ENCODE data around the gene MMP12. TPM values are rescaled to one million over a fixed set of nuclear protein-coding genes. Genes with fewer than 3 reads are reported as not detected.
"Not testable (repeated sequence)": the region's sequence is repeated elsewhere in the genome, so short reads cannot be mapped to it uniquely, and the experiment has no call there.

MMP12 gene
- not detected for total RNA-seq

DNA sequence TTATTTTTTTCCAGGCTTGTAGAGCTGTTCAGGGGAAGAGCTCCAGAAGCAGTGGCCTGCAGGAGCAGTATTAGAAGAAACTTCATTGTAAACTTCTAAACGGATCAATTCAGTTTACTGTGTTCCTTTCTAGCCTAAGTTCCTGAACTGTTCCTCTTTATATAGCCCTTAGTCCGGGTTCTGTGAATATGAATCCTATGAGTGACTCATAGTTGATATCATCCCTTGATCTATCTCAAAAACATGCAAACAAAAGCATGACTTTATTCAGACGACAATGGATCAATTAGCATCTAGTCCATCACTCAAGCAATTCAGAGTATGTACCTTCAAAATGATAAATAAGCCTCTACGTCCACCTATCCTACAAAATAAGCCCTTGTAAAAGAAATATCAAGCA lies at the start of gene MMP12:
Gene MMP12 (minus strand): TSS at position 131 of the 400 bp plus-strand sequence. CDS start 45 bp downstream, at position 86.
- Mint-ChIP-seq H3K27ac (no peak within 1 kb of the TSS), H3K27me3 (no peaks in the 10 kb centered on the region), H3K4me3 (no peak within 1 kb of the TSS), H3K9me3 (no peaks in the 10 kb centered on the region), H3K36me3 (no peaks in the 10 kb centered on the region), H3K4me1 (no peaks in the 10 kb centered on the region)
- DNase-seq = no peak
- no peak for ATAC-seq (ENCODE audit: low read depth)
- POLR2A ChIA-PET = no interaction called here

DNA sequence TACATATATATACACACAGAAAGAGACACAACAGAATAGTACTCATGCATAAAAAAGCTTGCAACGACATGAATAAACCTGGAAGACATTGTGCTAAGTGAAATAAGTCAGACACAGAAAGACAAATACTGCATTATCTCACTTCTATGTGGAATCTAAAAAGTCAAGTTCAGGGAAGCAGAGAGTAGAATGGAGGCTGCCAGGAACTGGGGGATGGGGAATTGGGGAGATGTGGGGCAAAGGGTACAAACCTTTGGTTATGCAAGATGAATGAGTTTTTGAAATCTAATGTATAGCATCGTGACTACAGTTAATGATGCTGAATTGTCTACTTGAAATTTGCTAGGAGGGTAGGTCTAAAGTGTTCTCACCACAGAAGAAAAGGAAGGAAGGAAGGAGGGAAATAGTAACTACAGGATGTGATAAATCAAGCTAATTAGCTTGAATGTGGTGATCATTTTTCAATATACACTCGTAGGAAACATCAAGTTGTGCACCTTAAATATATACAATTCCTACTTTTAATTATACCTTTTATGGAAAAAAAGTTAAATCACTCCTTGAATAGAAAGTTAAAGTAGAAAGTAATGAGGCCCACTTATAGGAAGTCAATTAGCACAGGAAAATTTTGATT lies 46.9 kb upstream of the MMP12 start:
- DNase-seq (no peak), ATAC-seq (ENCODE audit: low read depth) (no peak)
- Mint-ChIP-seq H3K4me1 (peaks cover 5% of the 10 kb centered on the region), H3K27me3 (peaks cover 9% of the 10 kb centered on the region), H3K36me3 (no peaks in the 10 kb centered on the region), H3K27ac (no peak overlapping the region), H3K4me3 (no peak overlapping the region), H3K9me3 (no peaks in the 10 kb centered on the region)
- POLR2A ChIA-PET = no interaction called here

DNA sequence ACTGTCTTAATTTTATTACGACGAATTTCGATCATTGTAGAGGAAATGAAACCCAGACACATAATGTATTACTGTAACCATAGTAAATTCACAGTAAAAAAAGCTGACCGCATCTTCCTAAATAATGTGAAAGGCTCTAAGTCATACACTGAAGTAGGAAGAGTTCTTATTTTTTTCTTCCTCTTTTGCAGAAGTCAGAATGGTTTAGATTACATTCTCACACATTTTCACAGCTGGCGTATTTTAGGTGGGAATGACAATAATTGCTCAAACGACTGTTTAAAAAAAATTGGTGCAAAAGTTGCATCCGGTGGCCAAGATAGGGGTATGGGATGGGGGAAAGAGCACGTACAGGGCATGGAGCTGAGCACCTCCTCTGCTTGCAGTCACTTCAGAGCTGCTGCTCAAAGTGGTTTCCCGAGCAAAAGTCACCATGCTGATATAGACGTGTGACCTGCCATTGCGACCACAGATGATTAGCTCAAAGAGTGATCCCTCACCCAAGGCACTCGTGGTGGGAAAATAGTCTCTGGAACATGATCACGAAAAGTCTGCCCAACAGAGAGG lies 45.4 kb upstream of the MMP12 start:
- H3K27ac Mint-ChIP-seq = no peak overlapping the region
- POLR2A ChIA-PET = no interaction called here
- no peaks in the 10 kb centered on the region for H3K9me3 Mint-ChIP-seq
- H3K4me3 Mint-ChIP-seq = peak overlapping the region; percentile 21
- no peak for ATAC-seq (ENCODE audit: low read depth)
- H3K27me3 Mint-ChIP-seq = peaks cover 9% of the 10 kb centered on the region
- H3K4me1 Mint-ChIP-seq = peaks cover 5% of the 10 kb centered on the region
- H3K36me3 Mint-ChIP-seq = no peaks in the 10 kb centered on the region
- DNase-seq = no peak

DNA sequence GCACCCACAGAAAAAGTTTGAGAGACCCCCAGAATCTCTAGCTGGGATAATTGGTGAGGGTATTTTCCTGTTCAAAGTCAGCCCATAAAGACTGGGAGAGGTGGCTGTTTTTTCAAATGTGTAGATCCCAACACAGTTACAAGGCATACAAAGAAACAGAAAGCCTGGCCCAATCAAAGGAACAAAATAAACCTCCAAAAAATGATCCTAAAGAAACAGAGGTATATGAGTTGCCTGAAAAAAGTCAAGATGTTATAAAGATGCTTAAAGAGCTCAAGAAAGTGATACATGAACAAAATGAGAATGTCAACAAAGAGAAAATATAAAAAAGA lies 40.2 kb upstream of the MMP12 start:
- H3K27me3 Mint-ChIP-seq = peaks cover 15% of the 10 kb centered on the region
- POLR2A ChIA-PET = no interaction called here
- no peak overlapping the region for H3K27ac Mint-ChIP-seq
- peaks cover 2% of the 10 kb centered on the region for H3K4me1 Mint-ChIP-seq
- no peaks in the 10 kb centered on the region for H3K36me3 Mint-ChIP-seq
- ATAC-seq (ENCODE audit: low read depth) (no peak), DNase-seq (no peak)
- no peak overlapping the region for H3K4me3 Mint-ChIP-seq
- no peaks in the 10 kb centered on the region for H3K9me3 Mint-ChIP-seq

DNA sequence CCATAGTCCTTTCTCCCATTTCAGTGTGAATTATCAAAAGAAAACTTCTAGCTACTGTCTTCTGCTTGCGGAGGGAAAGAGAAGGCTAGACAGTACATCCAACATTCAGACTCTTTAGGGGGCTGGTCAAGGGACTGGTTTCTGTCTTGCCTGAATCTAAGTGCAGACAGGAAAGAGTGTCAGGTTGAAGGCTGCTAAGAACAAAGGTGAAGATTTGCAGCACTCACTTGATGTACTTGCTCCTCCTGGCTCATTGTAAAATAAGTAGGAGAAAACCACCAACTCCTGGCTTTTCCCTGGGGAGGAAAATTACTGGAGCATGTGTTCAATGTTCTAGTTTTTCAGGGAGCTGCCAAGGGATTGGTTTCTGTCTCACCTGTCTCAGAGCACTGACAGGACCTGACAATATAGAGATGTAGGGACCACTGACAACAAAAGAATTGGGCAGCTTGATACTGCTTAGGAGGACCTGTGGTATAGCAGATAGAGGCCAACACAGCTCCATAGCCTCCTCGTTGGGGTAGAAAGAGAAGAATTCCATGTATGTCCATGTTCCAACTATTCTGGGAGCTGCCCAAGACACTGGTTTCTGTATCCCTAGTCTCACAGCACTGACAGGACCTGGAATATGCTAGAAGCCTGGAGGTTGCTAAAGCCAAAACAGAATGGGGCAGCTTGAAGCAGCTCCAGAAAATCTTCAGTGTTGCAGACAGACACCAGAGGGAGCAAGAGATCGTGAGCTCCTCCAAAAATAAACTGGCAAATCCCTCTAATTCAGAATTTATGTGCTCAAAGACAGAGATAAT lies 39.7 kb upstream of the MMP12 start:
- Mint-ChIP-seq H3K4me1 (no peaks in the 10 kb centered on the region), H3K36me3 (no peaks in the 10 kb centered on the region), H3K4me3 (no peak overlapping the region), H3K27ac (no peak overlapping the region), H3K9me3 (no peaks in the 10 kb centered on the region), H3K27me3 (peaks cover 12% of the 10 kb centered on the region)
- ATAC-seq (ENCODE audit: low read depth) (no peak), DNase-seq (no peak)
- POLR2A ChIA-PET = no interaction called here

DNA sequence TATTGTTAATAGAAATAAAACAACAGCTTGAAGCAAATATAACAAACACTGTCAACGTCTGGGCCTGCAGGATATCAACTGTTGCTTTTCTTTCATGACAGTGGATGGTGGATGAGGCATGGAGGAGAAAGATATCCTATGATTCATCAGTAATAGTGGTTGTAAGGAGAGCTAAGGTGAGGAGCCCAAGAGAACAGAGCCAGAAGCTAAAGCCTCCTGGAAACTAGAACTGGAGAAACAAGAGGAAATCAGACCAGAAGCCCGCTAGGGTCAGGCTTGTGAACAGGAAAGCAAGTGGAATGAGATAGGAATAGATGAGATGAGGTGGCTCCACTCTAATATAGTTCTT lies 37.7 kb upstream of the MMP12 start:
- POLR2A ChIA-PET = no interaction called here
- ATAC-seq (ENCODE audit: low read depth) (no peak), DNase-seq (no peak)
- peaks cover 12% of the 10 kb centered on the region for H3K27me3 Mint-ChIP-seq
- H3K4me1 Mint-ChIP-seq = no peaks in the 10 kb centered on the region
- H3K9me3 Mint-ChIP-seq = no peaks in the 10 kb centered on the region
- H3K4me3 Mint-ChIP-seq = no peak overlapping the region
- H3K27ac Mint-ChIP-seq = no peak overlapping the region
- H3K36me3 Mint-ChIP-seq = no peaks in the 10 kb centered on the region

DNA sequence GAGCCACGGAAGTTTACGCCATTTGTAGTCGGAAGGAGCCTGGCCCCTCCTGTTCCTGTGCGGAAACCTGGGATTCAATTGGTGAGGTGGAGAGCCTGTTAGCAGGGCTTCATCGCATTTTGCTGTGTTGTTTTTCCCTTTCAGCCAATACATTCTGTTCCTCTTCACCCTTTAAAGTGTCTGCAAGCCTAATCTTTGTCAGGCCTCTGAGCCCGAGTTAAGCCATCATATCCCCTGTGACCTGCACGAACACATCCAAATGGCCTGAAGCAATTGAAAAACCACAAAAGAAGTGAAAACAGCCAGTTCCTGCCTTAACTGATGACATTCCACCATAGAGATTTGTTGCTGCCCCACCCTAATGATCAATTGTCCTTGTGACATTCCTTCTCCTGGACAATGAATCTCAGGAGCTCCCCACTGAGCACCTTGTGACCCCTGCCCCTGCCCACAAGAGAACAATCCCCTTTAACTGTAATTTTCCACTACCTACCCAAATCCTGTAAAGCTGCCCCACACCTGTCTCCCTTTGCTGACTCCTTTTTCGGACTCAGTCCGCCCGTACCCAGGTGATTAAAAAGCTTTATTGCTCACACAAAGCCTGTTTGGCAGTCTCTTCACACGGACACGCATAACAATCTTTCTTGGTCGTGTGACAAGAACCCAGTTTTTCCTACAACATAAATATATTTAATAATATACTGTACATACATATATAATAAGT lies 37.1 kb upstream of the MMP12 start:
- DNase-seq = no peak
- Mint-ChIP-seq H3K9me3 (no peaks in the 10 kb centered on the region), H3K36me3 (no peaks in the 10 kb centered on the region), H3K4me1 (no peaks in the 10 kb centered on the region), H3K27ac (no peak overlapping the region), H3K27me3 (peaks cover 12% of the 10 kb centered on the region), H3K4me3 (no peak overlapping the region)
- POLR2A ChIA-PET = no interaction called here
- ATAC-seq (ENCODE audit: low read depth) = no peak

DNA sequence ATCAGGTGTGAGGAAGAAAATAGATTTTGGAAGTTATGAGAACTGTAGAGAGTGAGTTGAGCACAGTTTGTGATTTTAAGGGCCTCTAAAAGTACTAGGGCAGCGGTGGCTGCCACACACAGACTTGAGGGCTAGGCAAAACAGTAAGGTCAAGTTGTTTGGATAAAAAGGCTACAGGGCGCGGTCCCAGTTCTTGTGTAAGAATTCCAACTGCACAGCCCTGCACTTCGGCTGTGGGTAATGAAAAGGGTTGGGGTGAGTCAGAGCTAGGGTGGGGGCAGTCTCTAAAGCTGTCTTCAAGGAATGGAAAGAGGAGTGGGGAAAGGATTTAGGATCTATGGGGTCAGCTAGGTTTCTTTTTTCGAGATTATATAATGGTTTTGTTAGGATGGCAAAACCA lies 31.1 kb upstream of the MMP12 start:
- H3K27ac Mint-ChIP-seq; H3K4me1 Mint-ChIP-seq; DNase-seq; H3K9me3 Mint-ChIP-seq; ATAC-seq (ENCODE audit: low read depth); H3K36me3 Mint-ChIP-seq; H3K4me3 Mint-ChIP-seq; H3K27me3 Mint-ChIP-seq; POLR2A ChIA-PET: not testable (repeated sequence)

DNA sequence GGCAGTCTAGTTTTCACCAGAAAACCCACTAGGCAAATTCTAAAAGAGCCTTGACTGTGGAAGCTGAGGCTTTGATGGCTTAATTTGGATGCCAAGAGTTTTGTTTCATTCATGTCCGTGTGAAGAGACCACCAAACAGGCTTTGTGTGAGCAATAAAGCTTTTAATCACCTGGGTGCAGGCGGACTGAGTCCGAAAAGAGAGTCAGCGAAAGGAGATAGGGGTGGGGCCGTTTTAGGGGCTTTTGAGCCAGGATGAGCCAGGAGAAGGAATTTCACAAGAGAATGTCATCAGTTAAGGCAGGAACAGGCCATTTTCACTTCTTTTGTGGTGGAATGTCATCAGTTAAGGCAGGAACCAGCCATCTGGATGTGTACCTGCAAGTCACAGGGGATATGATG lies 29.1 kb upstream of the MMP12 start:
- DNase-seq; H3K36me3 Mint-ChIP-seq; POLR2A ChIA-PET; H3K27ac Mint-ChIP-seq; H3K4me1 Mint-ChIP-seq; H3K4me3 Mint-ChIP-seq; H3K27me3 Mint-ChIP-seq; ATAC-seq (ENCODE audit: low read depth); H3K9me3 Mint-ChIP-seq: not testable (repeated sequence)

DNA sequence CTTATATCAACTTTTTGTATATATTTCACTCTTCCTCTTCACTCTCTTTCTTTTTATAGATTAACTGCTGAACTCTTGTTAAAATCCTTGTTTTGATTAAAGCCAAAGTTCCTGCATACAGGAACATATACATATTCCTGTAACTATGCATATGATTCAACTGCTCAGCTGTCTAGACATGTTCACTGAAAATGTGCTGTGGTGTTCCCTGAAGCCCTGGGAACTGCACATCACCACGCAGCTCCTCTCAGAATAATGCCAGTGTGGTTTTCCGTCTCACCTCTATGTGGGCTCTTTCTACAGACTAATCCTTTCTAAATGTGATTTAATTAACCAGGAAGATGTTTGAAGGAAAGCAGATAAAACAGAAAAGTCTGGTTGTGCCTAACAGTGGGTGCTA lies 25.6 kb upstream of the MMP12 start:
- no peak for ATAC-seq (ENCODE audit: low read depth)
- no peaks in the 10 kb centered on the region for H3K27me3 Mint-ChIP-seq
- no peak overlapping the region for H3K27ac Mint-ChIP-seq
- H3K9me3 Mint-ChIP-seq = peaks cover 2% of the 10 kb centered on the region
- H3K36me3 Mint-ChIP-seq = no peaks in the 10 kb centered on the region
- no peaks in the 10 kb centered on the region for H3K4me1 Mint-ChIP-seq
- POLR2A ChIA-PET = no interaction called here
- H3K4me3 Mint-ChIP-seq = no peak overlapping the region
- no peak for DNase-seq

DNA sequence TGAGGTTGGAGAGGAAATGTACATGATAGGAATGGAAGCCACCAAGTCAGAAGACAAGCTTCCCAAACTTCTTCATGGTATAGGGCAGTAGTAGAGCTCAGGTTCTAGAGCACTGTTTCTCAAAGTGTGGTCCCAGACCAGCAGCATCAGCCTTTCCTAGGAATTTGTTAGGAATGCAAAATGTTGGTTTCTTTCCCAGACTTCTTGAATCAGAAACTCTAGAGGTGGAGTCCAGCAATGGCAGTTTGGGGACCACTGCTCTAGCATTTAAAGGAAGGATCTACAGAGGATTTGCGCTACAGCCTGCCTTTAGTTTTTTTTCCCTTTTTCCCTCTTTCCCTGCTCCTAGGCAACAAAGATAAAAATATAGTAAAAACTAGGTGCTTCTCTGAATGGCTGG lies 17.0 kb upstream of the MMP12 start:
- Mint-ChIP-seq H3K9me3 (peaks cover 6% of the 10 kb centered on the region), H3K27me3 (peaks cover 2% of the 10 kb centered on the region), H3K4me3 (no peak overlapping the region), H3K4me1 (peaks cover 5% of the 10 kb centered on the region), H3K27ac (no peak overlapping the region), H3K36me3 (no peaks in the 10 kb centered on the region)
- ATAC-seq (ENCODE audit: low read depth) (no peak), DNase-seq (no peak)
- POLR2A ChIA-PET = no interaction called here

DNA sequence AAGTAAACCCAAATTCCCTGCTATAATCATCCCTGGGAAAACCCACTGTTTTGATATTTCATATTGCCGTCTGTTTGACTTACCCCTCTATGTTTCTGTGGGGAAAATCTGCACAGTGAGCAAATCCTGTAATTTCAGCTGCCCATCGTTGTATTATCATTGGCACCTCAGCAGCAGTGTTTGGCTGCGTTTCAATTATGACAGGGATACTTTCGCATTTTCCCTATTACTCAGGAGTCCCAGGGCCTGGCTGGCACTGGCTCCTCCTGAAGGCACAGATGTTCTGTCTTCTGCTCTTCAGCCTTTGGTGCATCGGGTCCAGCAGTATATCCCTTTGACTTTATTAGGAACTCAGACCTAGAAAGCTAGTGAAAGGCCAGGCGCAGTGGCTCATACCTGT lies 12.2 kb upstream of the MMP12 start:
- ATAC-seq (ENCODE audit: low read depth) (no peak), DNase-seq (no peak)
- H3K9me3 Mint-ChIP-seq = no peaks in the 10 kb centered on the region
- peaks cover 2% of the 10 kb centered on the region for H3K27me3 Mint-ChIP-seq
- H3K27ac Mint-ChIP-seq = no peak overlapping the region
- POLR2A ChIA-PET = no interaction called here
- no peak overlapping the region for H3K4me3 Mint-ChIP-seq
- peaks cover 5% of the 10 kb centered on the region for H3K4me1 Mint-ChIP-seq
- no peaks in the 10 kb centered on the region for H3K36me3 Mint-ChIP-seq

DNA sequence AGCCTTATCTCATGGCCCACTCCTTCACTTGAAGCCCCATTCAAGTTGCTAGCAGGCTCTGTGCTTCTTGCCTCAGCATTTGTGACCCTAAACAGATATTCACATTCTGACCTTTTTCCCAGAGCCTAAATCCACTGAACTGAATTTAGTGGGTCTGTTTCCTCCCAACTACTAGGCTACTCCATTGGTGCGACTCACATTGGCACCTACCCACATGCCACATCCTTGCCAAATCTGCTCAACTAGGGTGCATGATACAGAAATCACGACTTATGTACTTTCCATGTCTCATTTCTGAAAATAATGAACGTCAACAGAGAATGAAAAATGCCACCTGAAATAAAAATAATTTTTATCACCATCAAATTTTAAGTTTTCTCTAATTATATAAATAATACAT lies 8.4 kb upstream of the MMP12 start:
- Mint-ChIP-seq H3K27me3 (no peaks in the 10 kb centered on the region), H3K4me1 (no peaks in the 10 kb centered on the region), H3K27ac (no peak overlapping the region), H3K36me3 (no peaks in the 10 kb centered on the region), H3K4me3 (no peak overlapping the region), H3K9me3 (no peaks in the 10 kb centered on the region)
- ATAC-seq (ENCODE audit: low read depth) (no peak), DNase-seq (no peak)
- POLR2A ChIA-PET = no interaction called here

Measured in activated naive CD8-positive, alpha-beta T cell treated with anti-CD3 and anti-CD28 coated beads, Interleukin-2, amount 10 ng/mL, durations not matched to agents 7 days and 5 days (primary cell).